Psoas muscle (tissue), 8 donors: Measurements from ENCODE around the gene PDE4C. TPM values are rescaled to one million over a fixed set of nuclear protein-coding genes. Genes with fewer than 3 reads are reported as not detected.

ENCODE experiments used
- ATAC-seq, 4 donors: fragments of 200-7000 bp; cut with Tn5 transposase; one replicate each; pipeline ENCODE4 v1.9.1; 2020; ENCODE audit warnings: moderate library complexity in 3 of 4, mild to moderate bottlenecking in 2 of 4
- DNase-seq, 2 donors: peaks; one replicate each; pipeline ENCODE4 v3.0.0-alpha.2; 2020
- H3K27ac ChIP-seq: fragments of 200-600 bp; one replicate; pipeline ENCODE4 v1.8.0; 2022
- H3K27me3 ChIP-seq, 3 donors: fragments of 200-600 bp in 1 of 3; one replicate each; pipeline versions ENCODE4 v1.6.1 to v1.8.0; 2013 to 2022; ENCODE audit warnings: low read length in 2 of 3, mild to moderate bottlenecking in 2 of 3, moderate library complexity in 1 of 3; ENCODE audit not compliant: insufficient read depth in 3 of 3
- H3K36me3 ChIP-seq, 2 donors: fragments of 200-600 bp in 1 of 2; one replicate each; pipeline versions ENCODE4 v1.6.1 to v1.8.0; 2013 to 2022; ENCODE audit warnings: low read depth in 1 of 2, mild to moderate bottlenecking in 1 of 2, moderate library complexity in 1 of 2; ENCODE audit not compliant: insufficient read depth in 1 of 2
- H3K4me1 ChIP-seq: fragments of 200-600 bp; one replicate; pipeline ENCODE4 v1.8.0; 2022
- H3K4me3 ChIP-seq: fragments of 200-600 bp; one replicate; pipeline ENCODE4 v1.8.0; 2022; ENCODE audit warnings: mild to moderate bottlenecking
- H3K9me3 ChIP-seq: fragments of 200-600 bp; one replicate; pipeline ENCODE4 v1.8.0; 2022
- WGBS, 3 donors: extraction: QIAGEN DNeasy Blood & Tissue Kit; methylation state at CpG; one replicate each; pipeline versions ENCODE4 v1.1.6 to v1.1.7; 2013; 5-methylcytosine and 5-hydroxymethylcytosine counted together
- intact Hi-C, 2 donors: fragments of 100-400 bp; cut with DNase I; formaldehyde crosslinking; loops; one replicate each; pipeline versions ENCODE4 v1.11.0 to v1.14.2; 2022
- polyA plus RNA-seq, 3 donors: library from polyadenylated mRNA; stranded (reverse); fragments of 200-250 nt; gene quantifications; one replicate each; pipeline ENCODE4 v1.2.3, GENCODE V29; 2013
- total RNA-seq, 4 donors: library from RNA; stranded (reverse); fragmentation: NEBNext Ultra II Directional in 2 of 4; extraction: Animal tissue kit (Norgen Biotek cat#: 25700) in 2 of 4; gene quantifications; one replicate each; pipeline versions ENCODE4 v1.2.1 to v1.2.4, GENCODE V29; 2021 to 2023
- TF ChIP-seq, protein P1 (sequence below): fragments of 200-600 bp; IDR thresholded peaks from one replicate; pipeline ENCODE4 v1.8.0; 2022; ENCODE audit warnings: antibody characterized with exemption
- donor health status: healthy with polysubstance abuse.
- donor health status: DM: no; HTN: no; CAD: no; lungs with moderate emphysema.
- donor health status: Bipolar disorder and iron deficiency.
- donor health status: healthy.
- donor health status: DM: yes; HTN: yes; CAD: no.
- donor health status: DM: no; HTN: no; CAD: no.
- donor health status: DM: no; HTN: no; CAD: no.
- donor health status: DM: yes; HTN: yes; CAD: no.

Gene PDE4C
- total and polyA plus RNA-seq, 7 donors = 0.27 to 2.5 (median 0.86) TPM

DNA sequence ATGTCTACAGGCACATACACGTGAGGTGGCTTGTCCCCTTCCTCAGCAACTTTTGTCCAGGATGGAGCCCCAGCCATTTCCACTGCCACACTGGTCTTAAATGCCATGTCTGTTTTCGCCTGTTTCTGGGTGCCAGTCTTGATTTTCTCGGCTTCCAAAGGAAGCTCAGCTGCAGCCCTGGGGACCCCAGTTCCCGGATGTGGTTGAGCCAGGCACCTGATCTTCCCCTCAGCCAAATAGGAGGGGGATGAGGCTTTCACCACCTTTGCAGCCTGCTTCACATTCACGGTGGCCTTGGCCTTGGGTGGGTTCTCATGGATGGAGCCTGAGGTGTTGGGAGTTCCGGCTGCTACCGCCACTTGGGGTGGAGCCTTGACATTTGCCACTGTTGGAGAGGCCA is 39.3 kb upstream of the PDE4C start:
- Histone ChIP-seq H3K27me3 (no peaks in the 10 kb centered on the region), H3K27ac (no peak overlapping the region), H3K4me1 (no peaks in the 10 kb centered on the region), H3K36me3 (peaks cover 0 to 13% of the 10 kb centered on the region in 2 donors), H3K9me3 (no peaks in the 10 kb centered on the region), H3K4me3 (no peak overlapping the region)
- ATAC-seq (no peak), DNase-seq (no peak)
- 90 to 91% (median 91%) methylated on average over 7 of the region's 7 CpGs for WGBS, 3 donors
- TF ChIP-seq, protein P1, sequence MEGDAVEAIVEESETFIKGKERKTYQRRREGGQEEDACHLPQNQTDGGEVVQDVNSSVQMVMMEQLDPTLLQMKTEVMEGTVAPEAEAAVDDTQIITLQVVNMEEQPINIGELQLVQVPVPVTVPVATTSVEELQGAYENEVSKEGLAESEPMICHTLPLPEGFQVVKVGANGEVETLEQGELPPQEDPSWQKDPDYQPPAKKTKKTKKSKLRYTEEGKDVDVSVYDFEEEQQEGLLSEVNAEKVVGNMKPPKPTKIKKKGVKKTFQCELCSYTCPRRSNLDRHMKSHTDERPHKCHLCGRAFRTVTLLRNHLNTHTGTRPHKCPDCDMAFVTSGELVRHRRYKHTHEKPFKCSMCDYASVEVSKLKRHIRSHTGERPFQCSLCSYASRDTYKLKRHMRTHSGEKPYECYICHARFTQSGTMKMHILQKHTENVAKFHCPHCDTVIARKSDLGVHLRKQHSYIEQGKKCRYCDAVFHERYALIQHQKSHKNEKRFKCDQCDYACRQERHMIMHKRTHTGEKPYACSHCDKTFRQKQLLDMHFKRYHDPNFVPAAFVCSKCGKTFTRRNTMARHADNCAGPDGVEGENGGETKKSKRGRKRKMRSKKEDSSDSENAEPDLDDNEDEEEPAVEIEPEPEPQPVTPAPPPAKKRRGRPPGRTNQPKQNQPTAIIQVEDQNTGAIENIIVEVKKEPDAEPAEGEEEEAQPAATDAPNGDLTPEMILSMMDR = no peak
- intact Hi-C loops = no loop called here

DNA sequence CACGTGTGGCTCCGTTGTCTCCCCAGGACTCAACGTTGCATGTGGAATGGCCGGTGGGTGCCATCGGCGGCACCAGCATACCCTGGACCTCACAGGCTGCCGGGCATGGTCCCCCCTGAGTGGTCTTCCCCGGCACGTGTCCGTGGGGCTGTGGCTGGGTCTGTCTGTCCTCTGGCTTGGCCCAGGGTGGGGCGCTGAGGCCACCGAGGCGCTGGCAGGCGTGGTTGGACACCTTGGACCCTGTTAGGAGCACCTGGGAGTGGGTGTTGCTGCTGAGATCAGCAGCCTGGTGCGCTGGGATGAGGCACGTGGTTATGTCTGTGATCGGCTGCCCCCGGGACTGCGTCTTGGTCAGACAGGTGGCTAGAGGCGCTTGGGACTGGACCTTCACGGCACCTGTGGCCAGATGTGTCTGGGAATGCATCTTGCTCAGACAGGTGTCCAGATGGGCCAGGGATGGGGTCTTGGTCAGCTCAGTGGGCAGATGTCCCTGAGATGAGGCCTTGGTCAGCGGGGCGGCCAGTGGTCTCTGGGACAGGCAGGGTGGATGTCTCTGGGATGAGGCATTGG is 38.8 kb upstream of the PDE4C start:
- ATAC-seq (peak in 1 of 4 donors; percentile 5), DNase-seq (no peak)
- Histone ChIP-seq H3K27me3 (no peaks in the 10 kb centered on the region), H3K27ac (no peak overlapping the region), H3K4me3 (no peak overlapping the region), H3K36me3 (peaks cover 0 to 13% of the 10 kb centered on the region in 2 donors), H3K4me1 (no peaks in the 10 kb centered on the region), H3K9me3 (no peaks in the 10 kb centered on the region)
- WGBS, 3 donors = 87 to 91% (median 91%) methylated on average over 23 of the region's 23 CpGs
- TF ChIP-seq, protein P1 = no peak
- intact Hi-C loops = no loop called here

DNA sequence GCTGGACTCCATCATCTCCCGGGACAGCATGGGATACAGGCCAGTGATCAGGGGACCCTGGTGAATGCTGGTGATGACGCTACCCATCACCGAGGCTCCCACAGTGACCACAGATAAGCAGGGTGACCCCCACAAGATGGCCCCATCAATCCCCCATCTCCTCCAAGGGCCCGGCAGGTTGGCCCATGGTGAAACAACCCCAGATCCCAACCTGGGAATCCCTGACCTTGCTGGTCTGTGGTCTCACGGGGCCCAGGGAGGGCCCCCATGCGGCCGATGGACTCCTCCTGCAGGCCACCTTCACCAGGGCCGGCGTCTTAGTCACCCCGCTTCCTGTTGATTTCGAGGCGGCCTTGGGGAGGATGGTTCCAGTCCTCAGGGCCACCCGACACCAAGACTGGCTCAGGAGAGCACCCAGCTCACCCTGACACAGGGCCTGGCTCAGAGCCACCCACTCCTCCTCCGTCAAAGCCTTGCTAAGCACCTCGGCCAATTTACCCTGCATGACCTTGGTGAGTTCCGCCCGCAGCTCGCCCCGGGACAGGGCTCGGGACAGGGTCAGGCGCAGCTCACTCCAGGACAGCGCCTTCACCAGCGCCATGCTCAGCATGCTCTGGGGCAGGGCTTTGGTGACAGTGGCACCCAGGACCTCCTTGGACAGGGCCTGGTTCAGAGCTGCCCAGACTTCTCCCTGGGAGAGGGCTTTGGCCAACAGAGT is 38.1 kb upstream of the PDE4C start:
- Histone ChIP-seq H3K9me3 (no peaks in the 10 kb centered on the region), H3K4me3 (no peak overlapping the region), H3K4me1 (no peaks in the 10 kb centered on the region), H3K27me3 (no peaks in the 10 kb centered on the region), H3K27ac (no peak overlapping the region), H3K36me3 (peaks cover 0 to 13% of the 10 kb centered on the region in 2 donors)
- TF ChIP-seq, protein P1 = no peak
- DNase-seq (peak; percentile 43 to 80), ATAC-seq (peak; percentile 38 to 80 (median 60))
- intact Hi-C loops = no loop called here
- 58 to 82% (median 66%) methylated on average over 23 of the region's 23 CpGs for WGBS, 3 donors

DNA sequence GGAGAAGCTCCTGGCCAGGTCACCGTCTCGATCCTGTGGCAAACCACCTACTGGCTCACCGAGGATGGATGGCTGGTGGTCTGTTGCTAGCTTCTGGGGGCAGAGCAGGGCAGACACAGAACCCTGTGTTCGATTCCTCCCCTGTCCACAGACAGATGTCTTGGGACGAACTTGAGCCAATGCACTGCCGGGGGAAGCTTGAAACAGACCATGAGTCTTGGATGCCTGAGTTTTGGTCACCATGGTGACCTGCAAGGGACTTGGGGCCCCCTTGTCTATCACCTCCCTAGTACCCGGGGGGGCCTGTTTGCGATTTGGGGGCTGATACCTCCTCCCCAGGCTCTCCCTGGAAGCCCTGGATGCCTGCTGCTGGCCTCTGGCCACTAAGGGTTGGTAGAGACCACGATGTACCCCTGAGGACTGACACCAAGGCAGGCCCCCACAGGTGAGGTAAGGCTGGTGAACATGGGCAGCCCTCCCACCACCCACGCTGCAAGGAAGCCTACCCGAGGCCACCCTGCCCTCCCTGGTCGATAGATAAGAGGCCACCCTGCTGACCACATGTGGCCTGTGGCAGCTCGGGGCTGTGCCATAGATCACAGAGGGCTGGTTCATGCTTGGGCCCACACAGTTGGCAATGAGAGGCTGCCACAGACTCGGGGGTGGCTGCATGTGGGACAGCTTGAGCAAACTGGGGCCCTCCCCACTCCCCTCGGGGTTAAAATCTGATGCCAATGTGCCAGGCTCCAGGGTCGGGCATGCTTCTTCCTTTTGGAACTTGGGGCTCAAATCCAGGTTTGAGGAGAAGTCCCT is 37.3 kb upstream of the PDE4C start:
- no peak overlapping the region for H3K27ac ChIP-seq
- H3K27me3 ChIP-seq = no peaks in the 10 kb centered on the region
- ATAC-seq = no peak
- H3K4me1 ChIP-seq = no peaks in the 10 kb centered on the region
- intact Hi-C loops = no loop called here
- TF ChIP-seq, protein P1 = no peak
- H3K4me3 ChIP-seq = no peak overlapping the region
- no peaks in the 10 kb centered on the region for H3K9me3 ChIP-seq
- WGBS, 3 donors = 81 to 89% (median 82%) methylated on average over 16 of the region's 16 CpGs
- peaks cover 0 to 13% of the 10 kb centered on the region in 2 donors for H3K36me3 ChIP-seq
- no peak for DNase-seq
